Breast epithelium (tissue), 3 donors: ENCODE data around the gene ANKRD53.

Source experiments
- POLR2A ChIP-seq: fragments of 450-650 bp; IDR thresholded peaks from one replicate; pipeline ENCODE4 v1.6.1; 2016; ENCODE audit warnings: antibody characterized with exemption, mild to moderate bottlenecking, moderate library complexity
- POLR2AphosphoS5 ChIP-seq, 3 donors: sonication (generic); formaldehyde crosslinking; IDR thresholded peaks; one replicate each; pipeline ENCODE4 v1.6.1; 2017; ENCODE audit warnings: antibody characterized with exemption in 3 of 3
- TF ChIP-seq, protein P1 (sequence below), 3 donors: fragments of 450-650 bp; IDR thresholded peaks; one replicate each; pipeline ENCODE4 v1.5.1; 2016 to 2017; ENCODE audit warnings: antibody characterized with exemption in 3 of 3, mild to moderate bottlenecking in 3 of 3, moderate library complexity in 3 of 3

DNA sequence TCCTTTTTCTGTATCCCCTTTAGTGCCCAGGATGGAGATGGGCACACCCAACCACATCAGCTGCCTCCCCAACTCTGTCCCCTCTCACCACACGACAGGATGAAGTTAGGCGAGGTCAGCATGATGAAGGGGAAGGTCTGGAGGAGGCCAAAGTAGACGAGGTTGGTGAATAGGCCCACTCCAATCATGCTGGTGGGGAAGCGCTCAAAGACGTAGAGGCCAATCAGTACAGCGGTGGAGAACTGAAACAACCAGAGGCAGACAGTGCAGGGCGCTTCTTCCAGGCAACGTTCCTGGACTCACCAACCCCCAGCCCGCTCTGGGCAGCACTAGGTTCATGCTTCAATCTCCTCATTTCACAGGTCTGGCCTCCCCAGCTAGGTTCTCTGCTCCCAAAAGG is 13.3 kb downstream of the ANKRD53 start:
- TF ChIP-seq, protein P1, sequence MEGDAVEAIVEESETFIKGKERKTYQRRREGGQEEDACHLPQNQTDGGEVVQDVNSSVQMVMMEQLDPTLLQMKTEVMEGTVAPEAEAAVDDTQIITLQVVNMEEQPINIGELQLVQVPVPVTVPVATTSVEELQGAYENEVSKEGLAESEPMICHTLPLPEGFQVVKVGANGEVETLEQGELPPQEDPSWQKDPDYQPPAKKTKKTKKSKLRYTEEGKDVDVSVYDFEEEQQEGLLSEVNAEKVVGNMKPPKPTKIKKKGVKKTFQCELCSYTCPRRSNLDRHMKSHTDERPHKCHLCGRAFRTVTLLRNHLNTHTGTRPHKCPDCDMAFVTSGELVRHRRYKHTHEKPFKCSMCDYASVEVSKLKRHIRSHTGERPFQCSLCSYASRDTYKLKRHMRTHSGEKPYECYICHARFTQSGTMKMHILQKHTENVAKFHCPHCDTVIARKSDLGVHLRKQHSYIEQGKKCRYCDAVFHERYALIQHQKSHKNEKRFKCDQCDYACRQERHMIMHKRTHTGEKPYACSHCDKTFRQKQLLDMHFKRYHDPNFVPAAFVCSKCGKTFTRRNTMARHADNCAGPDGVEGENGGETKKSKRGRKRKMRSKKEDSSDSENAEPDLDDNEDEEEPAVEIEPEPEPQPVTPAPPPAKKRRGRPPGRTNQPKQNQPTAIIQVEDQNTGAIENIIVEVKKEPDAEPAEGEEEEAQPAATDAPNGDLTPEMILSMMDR (IDR thresholded peaks at IDR 0.05), result no peak
- TF ChIP-seq POLR2AphosphoS5 (IDR thresholded peaks at IDR 0.05) (no peak), POLR2A (no peak)
